ENCODE measurements around the gene LRRK2. TPM values are rescaled to one million over a fixed set of nuclear protein-coding genes. Genes with fewer than 3 reads are reported as not detected.

The LRRK2 gene
- total RNA-seq, 4 donors from 2014 or later = 5.7 to 11.1 (median 9.5) TPM

GRCh38 chr12:40336573-40337199 is 111.9 kb downstream of the LRRK2 start:
- 84 to 89% methylated on average over 1 of the region's 1 CpG for WGBS, 2 donors

DNA sequence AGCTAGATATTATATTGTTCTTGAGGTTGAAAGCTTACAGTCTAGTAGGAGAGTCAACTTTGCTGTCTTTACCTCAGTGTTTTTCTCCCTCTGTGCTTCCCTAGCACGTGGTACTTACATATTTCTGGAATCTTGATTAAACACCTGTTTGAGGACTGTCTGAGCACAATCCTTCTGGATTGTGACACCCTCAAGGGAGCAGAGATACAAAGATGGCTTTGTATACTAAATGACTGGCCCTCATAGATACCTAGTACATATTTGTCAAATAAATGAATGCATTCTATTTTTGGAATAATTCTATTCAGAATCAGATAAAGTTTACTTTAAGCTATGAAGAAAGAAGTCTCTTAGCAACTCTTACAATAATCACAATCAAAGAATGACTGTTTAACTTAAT is 113.3 kb downstream of the LRRK2 start:
- intact Hi-C loops (cut with DNase I; ENCODE audit: low total_unique reads) = no loop called here
- no peak overlapping the region for H3K4me3 ChIP-seq (ENCODE audit: low read depth, poor library complexity, severe bottlenecking)
- TF ChIP-seq, protein P1, sequence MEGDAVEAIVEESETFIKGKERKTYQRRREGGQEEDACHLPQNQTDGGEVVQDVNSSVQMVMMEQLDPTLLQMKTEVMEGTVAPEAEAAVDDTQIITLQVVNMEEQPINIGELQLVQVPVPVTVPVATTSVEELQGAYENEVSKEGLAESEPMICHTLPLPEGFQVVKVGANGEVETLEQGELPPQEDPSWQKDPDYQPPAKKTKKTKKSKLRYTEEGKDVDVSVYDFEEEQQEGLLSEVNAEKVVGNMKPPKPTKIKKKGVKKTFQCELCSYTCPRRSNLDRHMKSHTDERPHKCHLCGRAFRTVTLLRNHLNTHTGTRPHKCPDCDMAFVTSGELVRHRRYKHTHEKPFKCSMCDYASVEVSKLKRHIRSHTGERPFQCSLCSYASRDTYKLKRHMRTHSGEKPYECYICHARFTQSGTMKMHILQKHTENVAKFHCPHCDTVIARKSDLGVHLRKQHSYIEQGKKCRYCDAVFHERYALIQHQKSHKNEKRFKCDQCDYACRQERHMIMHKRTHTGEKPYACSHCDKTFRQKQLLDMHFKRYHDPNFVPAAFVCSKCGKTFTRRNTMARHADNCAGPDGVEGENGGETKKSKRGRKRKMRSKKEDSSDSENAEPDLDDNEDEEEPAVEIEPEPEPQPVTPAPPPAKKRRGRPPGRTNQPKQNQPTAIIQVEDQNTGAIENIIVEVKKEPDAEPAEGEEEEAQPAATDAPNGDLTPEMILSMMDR (IDR thresholded peaks at IDR 0.05) = no peak
- WGBS, 2 donors = 28 to 29% methylated on average over 1 of the region's 1 CpG
- no peak for DNase-seq (ENCODE audit: low spot score in 2 of 2)

More at GRCh38 chr12:40336573-40337199, 111.9 kb downstream of the LRRK2 start:
- intact Hi-C loops (cut with DNase I; ENCODE audit: low total_unique reads) = no loop called here
- DNase-seq (ENCODE audit: low spot score in 2 of 2) = no peak
- TF ChIP-seq, protein P1 (IDR thresholded peaks at IDR 0.05) = no peak
- no peak for TF ChIP-seq POLR2A (IDR thresholded peaks at IDR 0.05)
- H3K4me3 ChIP-seq (ENCODE audit: low read depth, poor library complexity, severe bottlenecking) = no peak overlapping the region

DNA sequence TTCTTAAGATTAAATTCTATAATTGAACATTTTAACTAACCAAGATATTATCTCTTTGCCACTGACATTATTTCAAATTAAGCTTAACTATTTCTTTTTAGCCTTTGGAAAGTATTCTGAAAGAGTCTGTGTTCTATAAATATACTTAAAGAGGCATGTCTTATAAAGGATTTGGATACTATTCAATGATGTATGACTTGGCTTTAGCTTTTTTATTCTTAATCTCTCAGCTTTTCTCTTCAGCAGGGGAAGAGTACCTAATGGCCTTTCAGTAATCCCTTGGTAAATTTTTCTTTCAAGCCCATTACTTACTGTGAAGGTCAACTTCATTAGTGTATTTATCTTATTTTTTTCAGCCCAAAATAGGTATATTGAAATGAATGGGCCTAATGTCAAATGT is 113.8 kb downstream of the LRRK2 start:
- no peak for DNase-seq (ENCODE audit: low spot score in 2 of 2)
- intact Hi-C loops (cut with DNase I; ENCODE audit: low total_unique reads) = no loop called here
- H3K4me3 ChIP-seq (ENCODE audit: low read depth, poor library complexity, severe bottlenecking) = no peak overlapping the region
- TF ChIP-seq, protein P1 (IDR thresholded peaks at IDR 0.05) = no peak
- no peak for TF ChIP-seq POLR2A (IDR thresholded peaks at IDR 0.05)

- DNase-seq (ENCODE audit: low spot score in 2 of 2) = no peak
- H3K4me3 ChIP-seq (ENCODE audit: low read depth, poor library complexity, severe bottlenecking) = no peak overlapping the region
- intact Hi-C loops (cut with DNase I; ENCODE audit: low total_unique reads) = no loop called here
- WGBS, 2 donors = 92 to 95% methylated on average over 2 of the region's 2 CpGs
- no peak for TF ChIP-seq POLR2A (IDR thresholded peaks at IDR 0.05)
- TF ChIP-seq, protein P1 (IDR thresholded peaks at IDR 0.05) = no peak
Observed at GRCh38 chr12:40342010-40342409, 117.2 kb downstream of the LRRK2 start.

- DNase-seq (ENCODE audit: low spot score in 2 of 2) = no peak
- H3K4me3 ChIP-seq (ENCODE audit: low read depth, poor library complexity, severe bottlenecking) = no peak overlapping the region
- intact Hi-C loops (cut with DNase I; ENCODE audit: low total_unique reads) = no loop called here
- no peak for TF ChIP-seq POLR2A (IDR thresholded peaks at IDR 0.05)
- TF ChIP-seq, protein P1 (IDR thresholded peaks at IDR 0.05) = no peak
- WGBS, 2 donors = 46% methylated on average over 4 of the region's 4 CpGs
Observed at GRCh38 chr12:40343124-40343523, 118.3 kb downstream of the LRRK2 start.

DNA sequence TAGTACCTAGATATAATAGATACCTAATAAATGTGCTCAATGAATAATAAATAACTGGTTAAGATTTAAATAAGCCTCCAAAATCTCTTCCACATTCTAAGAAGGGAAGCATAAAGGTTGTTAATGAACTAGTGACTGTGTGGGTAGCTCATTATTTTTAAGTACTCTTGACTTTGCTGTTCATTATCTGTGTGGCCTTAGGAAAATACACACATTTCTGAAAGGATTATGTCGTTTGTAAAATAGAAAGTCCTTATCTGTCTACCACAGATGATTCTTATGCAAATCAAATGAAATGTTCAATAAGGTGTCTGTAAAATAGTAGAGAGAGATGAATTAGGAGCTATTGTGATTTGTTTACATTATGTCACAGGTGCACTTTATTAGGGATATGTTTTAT is 119.5 kb downstream of the LRRK2 start:
- TF ChIP-seq POLR2A (IDR thresholded peaks at IDR 0.05) = no peak
- TF ChIP-seq, protein P1 (IDR thresholded peaks at IDR 0.05) = no peak
- no peak overlapping the region for H3K4me3 ChIP-seq (ENCODE audit: low read depth, poor library complexity, severe bottlenecking)
- intact Hi-C loops (cut with DNase I; ENCODE audit: low total_unique reads) = no loop called here
- no peak for DNase-seq (ENCODE audit: low spot score in 2 of 2)
- WGBS, 2 donors = 48 to 57% methylated on average over 1 of the region's 1 CpG

Data from lower leg skin (tissue), 4 donors.